HG02759 (cell line): ENCODE results near the gene HSPA5.
"Not testable (repeated sequence)": the region's sequence is repeated elsewhere in the genome, so short reads cannot be mapped to it uniquely, and the experiment has no call there.

Source experiments
- ATAC-seq: cut with Tn5 transposase; IDR thresholded peaks from one replicate; pipeline ENCODE4 v1.9.1; 2021; ENCODE audit warnings: mild to moderate bottlenecking, moderate library complexity; ENCODE audit not compliant: unreplicated experiment

HSPA5 gene

GRCh38 chr9:125243792-125244260 is 2.7 kb upstream of the HSPA5 start:
- ATAC-seq, result no peak

- ATAC-seq, result peak; percentile 12
Measured at GRCh38 chr9:125241863-125242739, 958 bp upstream of the HSPA5 start.

- ATAC-seq, result peak; percentile 1
Measured at GRCh38 chr9:125240649-125240999, 519 bp downstream of the HSPA5 start.

GRCh38 chr9:125239631-125240597 is 1.2 kb downstream of the HSPA5 start:
- ATAC-seq, result no peak

- ATAC-seq, result no peak
Measured at GRCh38 chr9:125238915-125239446, 2.2 kb downstream of the HSPA5 start.

GRCh38 chr9:125238127-125238914 is 2.8 kb downstream of the HSPA5 start:
- ATAC-seq, result no peak

GRCh38 chr9:125236520-125237159 is 4.5 kb downstream of the HSPA5 start:
- not testable (repeated sequence) for ATAC-seq

- no peak for ATAC-seq
Measured at GRCh38 chr9:125235804-125236519, 5.2 kb downstream of the HSPA5 start.

GRCh38 chr9:125234099-125234498 is 7.0 kb downstream of the HSPA5 start:
- not testable (repeated sequence) for ATAC-seq

GRCh38 chr9:125233678-125234077 is 7.5 kb downstream of the HSPA5 start:
- no peak for ATAC-seq

GRCh38 chr9:125227761-125228160 is 13.4 kb downstream of the HSPA5 start:
- no peak for ATAC-seq

GRCh38 chr9:125224858-125225257 is 16.3 kb downstream of the HSPA5 start:
- ATAC-seq, result not testable (repeated sequence)

- no peak for ATAC-seq
Measured at GRCh38 chr9:125218621-125219020, 22.5 kb downstream of the HSPA5 start.

GRCh38 chr9:125214186-125214585 is 27.0 kb downstream of the HSPA5 start:
- no peak for ATAC-seq

- no peak for ATAC-seq
Measured at GRCh38 chr9:125204477-125204876, 36.7 kb downstream of the HSPA5 start.

- no peak for ATAC-seq
Measured at GRCh38 chr9:125202846-125203618, 38.1 kb downstream of the HSPA5 start.

GRCh38 chr9:125200216-125201047 is 40.7 kb downstream of the HSPA5 start, which contains the start of gene RABEPK:
TSS of gene RABEPK (plus strand) at chr9:125200542. CDS start at chr9:125203014, 2,472 bp downstream.
- ATAC-seq, result peak; percentile 99
